GM21526 (cell line): ENCODE results near the gene CLASP1.
"Not testable (repeated sequence)": the region's sequence is repeated elsewhere in the genome, so short reads cannot be mapped to it uniquely, and the experiment has no call there.

ENCODE experiments used
- ATAC-seq: cut with Tn5 transposase; IDR thresholded peaks from one replicate; pipeline ENCODE4 v1.9.1; 2021; ENCODE audit warnings: moderate library complexity; ENCODE audit not compliant: unreplicated experiment, low FRiP score

CLASP1 gene

DNA sequence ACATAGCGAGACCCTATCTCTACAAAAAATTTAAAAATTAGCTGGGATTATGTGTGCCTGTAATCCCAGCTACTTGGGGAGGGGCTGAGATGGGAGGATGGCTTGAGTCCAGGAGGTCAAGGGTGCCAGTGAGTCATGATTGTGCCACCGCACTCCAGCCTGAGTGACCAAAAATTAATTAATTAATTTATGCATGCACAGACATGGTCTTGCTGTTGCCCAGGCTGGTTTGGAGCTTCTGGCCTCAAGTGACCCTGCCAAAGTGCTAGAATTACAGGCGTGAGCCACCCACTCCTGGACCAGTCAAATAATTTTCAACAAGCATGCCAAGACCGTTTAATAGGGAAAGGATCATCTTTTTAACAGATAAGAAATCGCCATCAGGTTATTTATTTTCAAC lies 306.5 kb downstream of the CLASP1 start:
- no peak for ATAC-seq

DNA sequence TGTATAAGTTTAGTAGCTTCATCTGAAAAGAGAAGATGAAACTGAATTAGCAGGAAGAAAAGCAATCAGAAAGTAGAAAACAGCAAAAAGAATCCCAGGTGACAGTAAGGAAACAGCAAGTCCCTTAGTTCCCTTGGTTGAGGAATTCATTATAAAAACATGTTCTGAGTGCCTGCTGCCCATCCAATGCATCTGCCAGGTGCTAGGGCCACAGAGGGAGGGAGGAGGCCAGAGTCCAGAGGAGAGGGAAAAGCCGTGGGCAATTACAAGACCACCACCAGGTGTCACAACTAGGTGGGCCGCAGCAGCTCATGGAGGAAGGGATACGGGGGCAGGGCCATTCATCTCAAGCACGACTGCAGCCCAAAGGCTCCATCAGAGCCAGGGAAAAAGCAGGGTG lies 308.3 kb downstream of the CLASP1 start:
- no peak for ATAC-seq

DNA sequence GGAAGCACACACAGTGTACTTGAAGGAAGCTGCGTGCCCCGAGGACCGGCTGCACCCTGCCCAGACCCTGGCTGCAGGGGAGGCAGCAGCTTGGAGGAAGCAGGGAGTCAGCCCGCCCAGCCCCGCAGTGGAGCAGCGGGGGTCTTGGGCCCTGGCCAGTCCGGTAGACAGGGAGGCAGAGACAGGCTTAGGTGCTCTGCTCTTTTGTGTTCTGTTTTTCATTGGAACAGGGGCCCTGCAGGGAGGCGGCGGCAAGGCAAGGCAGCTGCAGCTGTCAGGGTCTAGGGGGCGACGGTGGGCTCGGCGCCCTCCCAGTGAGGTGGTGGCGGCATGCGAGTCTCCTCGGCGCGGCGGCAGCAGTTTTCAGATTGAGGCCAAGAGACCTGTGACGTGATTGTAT lies 311.0 kb downstream of the CLASP1 start:
- no peak for ATAC-seq

DNA sequence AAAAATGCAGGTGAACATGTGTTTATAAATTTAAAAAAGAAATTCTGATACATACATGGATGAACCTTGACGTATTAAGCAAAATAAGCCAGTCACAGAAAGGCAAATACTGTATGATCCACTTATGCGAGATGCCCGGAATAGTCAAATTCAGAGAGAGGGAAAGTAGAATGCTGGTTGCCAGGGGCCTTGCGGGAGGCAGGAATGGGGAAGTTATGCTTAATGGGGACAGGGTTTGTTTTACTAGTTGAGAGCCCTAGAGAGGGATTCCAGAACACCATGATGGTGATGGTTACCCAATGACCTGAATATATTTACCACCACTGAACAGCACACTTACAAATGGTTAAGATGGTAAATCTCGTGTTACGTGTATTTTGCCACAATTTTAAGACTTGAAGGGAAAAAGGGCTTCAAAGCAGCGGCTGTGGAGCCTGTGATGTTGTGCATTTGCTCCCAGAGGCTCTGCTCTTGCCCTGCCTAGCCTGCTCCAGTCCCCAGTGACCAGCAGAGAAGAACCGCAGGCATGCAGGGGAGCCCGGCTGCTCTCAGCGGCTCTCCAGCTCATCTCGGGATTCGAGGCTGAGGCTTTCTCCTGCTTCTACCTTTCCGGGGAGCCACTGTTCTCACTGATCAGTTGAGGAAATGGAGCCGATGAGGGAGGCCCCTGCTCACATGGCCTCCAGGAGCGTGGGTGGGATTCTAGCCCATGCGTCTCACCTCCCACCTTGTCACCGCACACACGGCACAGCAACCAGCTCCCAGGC lies 312.6 kb downstream of the CLASP1 start:
- ATAC-seq, result no peak

DNA sequence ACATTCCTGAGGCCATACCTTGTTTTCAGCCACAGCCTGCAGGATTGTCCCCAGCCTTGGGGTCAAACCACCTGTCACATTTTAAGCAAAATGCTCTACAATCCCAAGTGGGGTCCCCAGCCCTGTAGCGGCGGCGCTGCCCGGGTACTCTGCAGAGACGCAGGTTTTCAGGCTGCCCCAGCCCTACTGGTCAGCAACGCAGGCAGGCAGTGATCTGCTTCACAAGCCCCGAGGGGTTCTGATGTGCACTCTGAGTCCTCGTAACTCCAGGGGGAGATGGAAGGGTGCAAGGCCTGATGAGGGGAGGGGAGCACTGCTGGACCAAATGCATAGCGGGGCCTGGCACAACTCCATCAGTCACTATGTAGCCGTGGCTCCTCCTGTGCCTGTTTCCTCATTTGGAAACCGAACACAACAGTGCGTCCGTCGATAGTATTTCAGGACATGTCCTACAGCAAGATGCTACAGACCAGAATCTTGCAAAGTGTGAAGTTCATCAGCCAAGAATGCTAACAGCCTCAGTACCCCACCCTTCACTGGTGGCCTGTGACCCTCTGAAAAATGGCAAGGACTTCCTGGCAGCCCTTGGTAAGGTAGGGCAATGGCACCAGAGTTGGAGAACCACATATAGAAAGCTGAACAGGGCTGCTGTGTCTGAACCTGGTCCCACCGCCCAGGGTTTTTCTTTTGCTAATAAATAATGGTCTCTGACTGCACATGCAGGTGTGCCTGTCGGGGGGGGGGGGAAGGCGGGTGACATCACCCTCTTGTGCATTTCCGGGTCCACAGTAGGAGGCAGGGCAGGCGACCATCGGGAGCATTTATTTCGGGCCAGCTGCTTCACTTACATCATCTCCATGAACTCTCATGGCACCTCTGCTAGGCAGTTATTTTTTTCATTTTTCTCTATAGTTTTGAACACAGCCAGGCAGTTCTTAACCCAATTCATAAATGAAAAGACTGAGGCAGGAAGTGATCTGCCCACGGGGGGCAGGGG lies 313.7 kb downstream of the CLASP1 start:
- no peak for ATAC-seq

- no peak for ATAC-seq
Observed at GRCh38 chr2:121334581-121335293, 314.5 kb downstream of the CLASP1 start.

GRCh38 chr2:121333834-121334558 lies 315.3 kb downstream of the CLASP1 start:
- ATAC-seq, result peak; percentile 69

- ATAC-seq, result no peak
Observed at GRCh38 chr2:121333231-121333630, 316.0 kb downstream of the CLASP1 start.

DNA sequence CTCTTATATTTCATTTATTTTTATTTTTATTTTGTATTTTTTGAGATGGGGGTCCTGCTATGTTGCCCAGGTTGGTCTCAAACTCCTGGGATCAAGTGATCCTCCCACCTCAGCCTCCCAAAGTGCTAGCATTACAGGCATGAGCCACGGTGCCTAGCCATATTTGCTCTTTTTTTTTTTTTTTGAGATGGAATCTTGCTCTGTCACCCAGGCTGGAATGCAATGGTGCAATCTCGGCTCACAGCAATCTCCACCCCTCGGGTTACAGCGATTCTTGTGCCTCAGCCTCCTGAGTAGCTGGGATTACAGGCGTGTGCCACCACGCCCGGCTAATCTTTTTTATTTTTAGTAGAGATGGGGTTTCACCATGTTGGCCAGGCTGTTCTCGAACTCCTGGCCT lies 317.9 kb downstream of the CLASP1 start:
- ATAC-seq, result not testable (repeated sequence)

DNA sequence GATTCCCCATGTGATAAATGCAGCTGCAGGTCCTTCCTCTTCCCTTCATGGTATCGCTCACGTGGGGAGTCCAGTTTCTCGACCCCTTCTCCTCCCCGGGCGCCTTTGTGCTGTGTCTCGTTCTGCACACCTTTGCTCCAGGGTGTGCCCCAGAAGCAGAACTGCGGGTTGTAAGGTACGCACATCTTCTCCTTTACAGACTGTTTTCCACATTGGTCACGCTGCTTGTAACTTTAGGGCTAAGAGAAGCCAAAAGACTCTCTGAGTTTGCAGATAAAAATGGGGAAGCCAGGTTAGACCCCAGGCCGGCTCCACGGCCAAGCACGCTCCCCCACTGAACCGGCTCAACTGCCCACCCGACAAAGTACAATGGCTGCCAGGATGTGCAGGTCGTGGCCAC lies 318.3 kb downstream of the CLASP1 start:
- no peak for ATAC-seq

DNA sequence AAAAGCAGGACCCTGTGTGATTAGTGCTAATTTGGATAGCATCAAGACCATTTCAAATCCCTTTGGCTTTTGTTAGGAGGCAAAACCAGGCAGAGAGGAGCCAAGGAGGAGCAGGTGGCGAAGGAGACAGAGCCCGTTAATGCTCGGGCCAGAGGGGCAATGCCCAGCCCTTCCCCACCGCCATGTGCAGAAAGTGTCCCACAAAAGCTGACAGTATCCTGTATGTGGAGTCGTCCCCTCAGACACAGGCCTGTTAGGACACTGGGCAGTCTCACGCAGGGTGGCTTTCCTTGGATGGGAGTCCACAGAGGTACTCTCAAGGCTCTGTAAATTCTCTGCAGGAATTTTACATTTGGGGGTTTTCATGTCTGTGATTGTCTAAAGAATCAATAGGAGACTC lies 319.5 kb downstream of the CLASP1 start:
- ATAC-seq, result no peak

GRCh38 chr2:121326628-121327027 lies 322.6 kb downstream of the CLASP1 start:
- no peak for ATAC-seq

DNA sequence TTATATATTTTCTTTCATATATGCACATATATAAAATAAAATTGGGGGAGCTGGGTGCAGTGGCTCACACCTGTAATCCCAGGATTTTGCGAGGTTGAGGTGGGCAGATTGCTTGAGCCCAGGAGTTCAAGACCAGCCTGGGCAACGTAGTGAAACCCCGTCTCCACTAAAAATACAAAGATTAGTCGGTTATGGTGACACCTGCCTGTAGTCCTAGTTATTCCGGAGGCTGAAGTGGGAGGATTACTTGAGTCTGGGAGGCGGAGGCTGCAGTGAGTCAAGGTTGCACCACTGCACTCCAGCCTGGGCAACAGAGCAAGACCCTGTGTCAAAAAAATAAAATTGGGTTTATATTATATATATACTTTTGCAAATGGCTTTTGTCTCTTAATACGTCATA lies 324.7 kb downstream of the CLASP1 start:
- ATAC-seq, result no peak

DNA sequence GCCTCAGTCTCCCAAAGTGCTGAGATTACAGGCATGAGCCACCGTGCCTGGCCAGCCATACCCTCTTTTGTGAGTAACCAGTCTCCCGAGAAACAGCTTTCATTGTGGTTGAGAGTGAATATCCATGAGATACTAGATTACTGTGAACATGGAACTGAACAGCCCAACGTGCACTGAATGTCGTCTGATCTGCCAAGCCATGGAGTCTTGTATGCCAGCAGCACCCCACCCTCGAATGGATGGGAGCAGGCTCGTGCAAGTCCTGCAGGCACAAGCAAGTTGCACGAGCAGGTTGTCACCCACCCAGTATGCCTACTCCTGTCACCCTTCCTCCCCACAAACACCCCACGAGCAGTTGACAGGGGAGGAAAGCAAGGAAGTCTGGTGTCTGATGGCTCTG lies 327.8 kb downstream of the CLASP1 start:
- no peak for ATAC-seq

DNA sequence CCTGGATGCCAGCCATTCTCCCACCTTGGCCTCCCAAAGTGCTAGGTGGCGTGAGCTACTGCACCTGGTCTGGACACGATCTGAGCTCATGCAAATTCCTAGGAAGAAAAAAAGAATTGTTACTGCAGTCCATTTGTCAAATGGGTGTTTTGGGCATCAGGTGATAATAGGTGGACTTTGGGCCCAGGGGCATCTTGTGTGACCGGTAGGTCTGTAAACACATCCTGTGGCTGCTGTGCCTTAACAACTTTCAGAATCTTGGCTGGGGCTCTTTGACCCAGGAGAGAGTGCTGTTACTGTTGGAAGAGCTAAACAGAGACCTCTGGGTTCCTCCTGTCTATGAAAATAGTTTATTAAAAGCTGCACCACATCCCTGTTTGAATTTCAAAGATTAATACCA lies 329.3 kb downstream of the CLASP1 start:
- ATAC-seq, result no peak

DNA sequence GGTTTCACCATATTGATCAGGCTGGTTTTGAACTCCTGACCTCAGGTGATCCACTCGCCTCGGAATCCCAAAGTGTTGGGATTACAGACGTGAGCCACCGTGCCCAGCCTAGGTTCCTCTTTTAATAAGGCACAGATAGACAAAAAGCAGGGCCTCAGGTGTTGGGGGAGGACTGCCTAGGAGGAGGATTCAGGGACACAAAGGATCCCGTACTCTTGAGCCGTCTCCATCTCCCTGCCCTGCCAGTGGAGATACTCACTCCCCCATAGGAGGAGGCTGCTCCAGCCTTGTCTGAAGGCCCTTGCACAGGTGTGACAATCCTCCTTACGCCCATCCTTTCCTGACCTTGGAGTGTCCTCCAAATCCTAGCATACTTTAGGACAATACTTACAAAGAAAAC lies 332.3 kb downstream of the CLASP1 start:
- ATAC-seq, result no peak

- ATAC-seq, result not testable (repeated sequence)
Observed at GRCh38 chr2:121313701-121314100, 335.6 kb downstream of the CLASP1 start.

DNA sequence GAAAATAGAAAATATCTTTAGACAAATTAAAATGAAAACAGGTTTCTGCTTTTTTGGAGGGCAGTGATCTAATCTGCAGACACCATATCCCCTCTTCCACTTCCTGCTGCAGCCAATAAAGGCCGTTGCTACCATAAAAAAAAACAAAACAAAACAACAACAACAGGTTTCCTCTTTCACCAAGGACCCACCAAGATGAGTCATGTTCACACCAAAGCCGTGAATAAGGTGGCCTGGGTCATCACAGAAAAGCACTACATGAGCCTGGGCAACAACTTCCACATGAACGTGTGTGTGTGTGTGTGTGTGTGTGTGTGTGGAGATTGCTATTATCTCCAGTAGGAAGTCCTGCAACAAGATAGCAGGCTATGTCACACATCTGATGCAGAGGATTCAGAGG lies 339.5 kb downstream of the CLASP1 start:
- ATAC-seq, result no peak

- ATAC-seq, result no peak
Observed at GRCh38 chr2:121309323-121309722, 339.9 kb downstream of the CLASP1 start.

GRCh38 chr2:121307048-121307447 lies 342.2 kb downstream of the CLASP1 start:
- ATAC-seq, result no peak
